ENCODE measurements around the gene TMEM43. TPM values are rescaled to one million over a fixed set of nuclear protein-coding genes. Genes with fewer than 3 reads are reported as not detected.

TMEM43 gene
- total RNA-seq, 1 donor from 2014 or later, result 50.8 TPM

DNA sequence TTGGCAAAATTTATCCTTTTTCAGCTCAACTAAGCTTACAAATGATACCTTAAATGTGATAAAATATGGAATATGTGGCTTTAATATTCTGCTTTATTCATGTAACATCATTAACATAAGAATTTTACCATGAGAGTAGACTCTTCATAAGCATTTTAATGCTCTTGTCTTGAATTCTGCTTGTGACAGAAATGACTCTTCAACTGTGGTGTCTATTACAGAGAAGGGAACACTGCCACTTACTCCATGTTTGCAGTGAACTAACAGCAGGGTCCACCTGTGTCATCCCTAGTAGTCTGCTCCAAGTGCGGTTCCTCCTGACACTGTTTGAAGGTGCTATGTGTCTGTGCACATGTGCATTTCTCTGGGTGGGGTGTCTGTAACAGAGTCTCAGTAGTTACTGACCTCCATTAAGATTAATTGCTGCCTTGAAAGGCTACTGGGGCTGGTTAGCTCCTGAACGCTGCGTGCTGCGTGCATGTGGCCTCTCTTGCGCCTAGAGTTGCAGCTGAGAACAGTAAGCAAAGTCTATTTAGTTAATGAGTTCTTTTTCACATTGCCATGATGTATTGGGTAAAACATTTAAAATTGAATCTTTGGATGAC lies 62.1 kb downstream of the TMEM43 start:
- Mint-ChIP-seq H3K27ac (ENCODE audit: unreplicated experiment) (no peak overlapping the region), H3K27me3 (ENCODE audit: unreplicated experiment) (no peaks in the 10 kb centered on the region), H3K4me3 (ENCODE audit: unreplicated experiment) (no peak overlapping the region), H3K4me1 (ENCODE audit: low read depth, unreplicated experiment) (no peaks in the 10 kb centered on the region), H3K9me3 (ENCODE audit: unreplicated experiment) (no peaks in the 10 kb centered on the region), H3K36me3 (ENCODE audit: unreplicated experiment) (no peaks in the 10 kb centered on the region)
- no peak for DNase-seq
- TF ChIP-seq CTCF (IDR thresholded peaks at IDR 0.05; ENCODE audit: partially characterized antibody, unreplicated experiment), result no peak

GRCh38 chr3:14188041-14188754 lies 63.3 kb downstream of the TMEM43 start:
- no peak overlapping the region for H3K27ac Mint-ChIP-seq (ENCODE audit: unreplicated experiment)
- no peaks in the 10 kb centered on the region for H3K4me1 Mint-ChIP-seq (ENCODE audit: low read depth, unreplicated experiment)
- H3K36me3 Mint-ChIP-seq (ENCODE audit: unreplicated experiment), result no peaks in the 10 kb centered on the region
- no peak for DNase-seq
- H3K9me3 Mint-ChIP-seq (ENCODE audit: unreplicated experiment), result no peaks in the 10 kb centered on the region
- no peak for TF ChIP-seq CTCF (IDR thresholded peaks at IDR 0.05; ENCODE audit: partially characterized antibody, unreplicated experiment)
- no peaks in the 10 kb centered on the region for H3K27me3 Mint-ChIP-seq (ENCODE audit: unreplicated experiment)
- H3K4me3 Mint-ChIP-seq (ENCODE audit: unreplicated experiment), result no peak overlapping the region

Other genes starting within 250 kb of the TMEM43 start
- gene WNT7A, start 245.0 kb upstream of the TMEM43 start, total RNA-seq (ENCODE audit: unreplicated experiment), result not detected
- 9.4 TPM for gene CHCHD4, start 182 bp upstream of the TMEM43 start, total RNA-seq (ENCODE audit: unreplicated experiment)
- gene XPC, start 53.5 kb downstream of the TMEM43 start, total RNA-seq (ENCODE audit: unreplicated experiment), result 39.5 TPM
- gene LSM3, start 53.8 kb downstream of the TMEM43 start, total RNA-seq (ENCODE audit: unreplicated experiment), result 8.4 TPM

Data from glutamatergic neuron (in vitro differentiated cells).